Activated CD8-positive, alpha-beta memory T cell treated with anti-CD3 and anti-CD28 coated beads for 36 hours (primary cell): ENCODE data around the gene MYH10. TPM values are rescaled to one million over a fixed set of nuclear protein-coding genes. Genes with fewer than 3 reads are reported as not detected.

Source experiments
- CTCF ChIA-PET: fragments of 350-600 bp; sonication (Branson Sonifier 250); formaldehyde crosslinking; loops from one replicate; lab custom pipeline; 2021; ENCODE audit warnings: antibody characterized with exemption; lab: Charles Lee
- POLR2A ChIA-PET: fragments of 350-600 bp; sonication (Branson Sonifier 250); formaldehyde crosslinking; loops from one replicate; lab custom pipeline; 2021; ENCODE audit warnings: antibody characterized with exemption; lab: Charles Lee
- total RNA-seq, 2 experiments: library from RNA; stranded (reverse); gene quantifications; one replicate each; pipeline ENCODE4 v1.2.3, GENCODE V29; 2021

The MYH10 gene
- total RNA-seq, 2 experiments from 2014 or later = 11.8 to 13.1 TPM

DNA sequence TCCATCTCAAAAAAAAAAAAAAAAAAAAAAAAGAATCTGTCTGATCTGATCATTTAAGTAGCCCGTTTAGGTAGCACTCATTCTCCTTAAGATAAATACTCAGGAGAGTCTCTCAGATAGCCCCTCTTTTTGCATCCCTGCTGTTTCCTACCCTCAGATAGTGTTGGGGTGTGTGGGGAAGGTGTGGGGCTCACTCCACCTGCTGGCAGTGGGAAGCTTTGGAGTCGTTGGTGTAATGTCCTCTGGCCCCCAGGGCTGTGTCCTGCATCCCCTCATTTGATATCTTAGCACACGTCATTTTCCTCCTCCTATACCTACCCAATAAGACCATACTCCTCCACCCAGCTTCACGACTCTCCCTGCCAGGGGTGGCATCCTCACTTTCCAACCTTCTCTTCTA, 20.5 kb upstream of the MYH10 start:
- ChIA-PET CTCF (interaction anchor here (0.7 kb wide), 1 partner anchor 433 kb away, joined by 3 read pairs; no protein-coding TSS in a partner anchor), POLR2A (no interaction called here)

DNA sequence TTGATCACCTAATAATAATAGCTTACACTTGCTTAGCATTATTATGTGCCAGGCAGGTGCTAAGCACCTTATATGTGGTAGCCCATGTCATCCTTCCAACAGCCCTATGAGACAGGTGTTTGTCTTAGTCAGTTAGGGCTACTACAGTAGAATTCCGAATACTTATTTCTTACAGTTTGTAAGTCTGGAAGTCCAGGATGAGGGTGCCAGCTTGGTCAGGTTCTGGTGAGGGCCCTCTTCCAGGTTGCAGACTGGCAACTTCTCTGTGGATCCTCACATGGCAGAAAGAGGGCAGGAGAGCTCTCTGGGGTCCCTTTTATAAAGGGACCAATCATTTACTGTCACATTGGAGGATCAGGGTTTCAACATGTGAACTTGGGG, 19.6 kb upstream of the MYH10 start:
- ChIA-PET CTCF (no interaction called here), POLR2A (no interaction called here)

DNA sequence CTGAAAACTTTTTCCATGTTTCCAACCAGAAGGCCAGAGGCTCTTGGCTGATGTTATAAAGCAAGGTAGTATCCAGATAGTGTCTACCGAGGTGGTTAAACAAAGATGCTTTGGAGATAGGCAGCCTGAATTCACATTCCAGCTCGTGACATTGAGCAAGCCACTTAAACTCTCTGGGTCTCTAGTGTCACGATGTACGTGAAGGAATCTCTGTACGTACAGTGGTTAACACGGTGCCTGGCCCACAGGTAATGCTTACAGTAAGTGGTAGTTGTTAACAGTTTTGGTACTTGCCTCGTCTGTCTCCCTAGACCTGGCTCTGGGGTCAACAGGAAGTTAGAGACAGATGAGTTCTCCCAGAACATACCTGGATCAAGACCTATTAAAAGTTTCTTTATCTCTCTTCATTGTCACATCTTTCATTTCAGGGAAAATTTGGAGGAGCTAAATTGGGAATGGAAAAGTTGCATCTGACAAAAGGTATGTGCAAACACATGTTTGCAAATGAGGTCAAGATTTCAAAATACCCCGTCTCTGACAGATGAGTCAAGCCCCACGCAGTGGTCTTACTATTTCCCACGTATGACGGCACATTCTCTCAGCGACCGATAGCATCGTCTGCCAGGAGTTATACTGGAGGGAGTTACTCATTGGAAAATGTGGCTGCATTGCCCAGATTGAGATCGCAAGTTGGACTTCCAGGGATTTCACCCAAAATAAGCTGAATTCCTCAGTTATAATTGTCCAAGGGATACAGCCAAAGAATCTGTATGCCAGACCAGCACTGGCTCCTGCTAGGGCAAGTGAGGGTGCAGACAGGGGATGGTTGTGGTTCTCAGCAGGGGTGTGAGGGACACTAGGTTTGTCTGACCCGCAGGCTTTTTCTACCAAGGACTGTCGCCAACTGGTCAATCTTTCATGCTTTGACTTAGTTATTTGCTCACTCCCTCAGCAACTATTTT, 18.9 kb upstream of the MYH10 start:
- CTCF ChIA-PET = interaction anchor here (0.7 kb wide), 1 partner anchor 44 kb away, joined by 3 read pairs; no protein-coding TSS in a partner anchor
- POLR2A ChIA-PET = no interaction called here

DNA sequence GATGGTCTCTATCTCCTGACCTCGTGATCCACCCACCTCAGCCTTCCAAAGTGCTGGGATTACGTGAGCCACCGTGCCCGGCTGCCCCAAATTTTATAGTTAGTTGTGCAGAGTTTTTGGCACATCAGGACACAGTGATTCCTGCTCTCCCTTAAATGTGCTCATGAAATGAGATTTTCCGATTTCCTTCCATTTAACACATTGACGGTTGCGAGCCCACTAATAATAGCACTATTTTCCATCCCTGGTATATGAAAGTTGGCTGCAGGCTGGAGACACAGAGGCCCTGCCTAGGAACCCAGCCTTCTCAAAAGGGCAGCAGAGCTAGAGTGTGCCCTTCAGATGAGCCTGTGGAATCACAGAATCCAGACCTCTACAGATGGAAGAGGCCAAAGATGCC, 17.4 kb upstream of the MYH10 start:
- ChIA-PET POLR2A (no interaction called here), CTCF (interaction anchor here (1.0 kb wide), 1 partner anchor 63 kb away, joined by 3 read pairs; no protein-coding TSS in a partner anchor)

DNA sequence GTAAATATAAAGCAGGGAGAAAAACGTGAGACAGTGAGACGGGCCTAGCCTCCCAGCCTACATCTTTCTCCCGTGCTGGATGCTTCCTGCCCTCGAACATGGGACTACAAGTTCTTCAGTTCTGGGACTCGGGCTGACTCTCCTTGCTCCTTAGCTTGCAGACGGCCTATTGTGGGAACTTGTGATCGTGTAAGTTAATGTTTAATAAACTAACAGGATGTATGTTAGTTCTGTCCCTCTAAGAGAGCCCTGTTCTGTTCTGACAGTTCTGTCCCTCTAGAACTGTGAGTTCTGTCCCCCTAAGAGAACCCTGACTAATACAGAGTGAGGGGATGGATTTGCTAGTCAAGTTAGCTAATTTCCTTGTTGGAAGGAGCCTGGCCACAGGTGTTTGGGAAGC, 16.7 kb upstream of the MYH10 start:
- CTCF ChIA-PET = interaction anchor here (1.0 kb wide), 1 partner anchor 64 kb away, joined by 3 read pairs; no protein-coding TSS in a partner anchor

DNA sequence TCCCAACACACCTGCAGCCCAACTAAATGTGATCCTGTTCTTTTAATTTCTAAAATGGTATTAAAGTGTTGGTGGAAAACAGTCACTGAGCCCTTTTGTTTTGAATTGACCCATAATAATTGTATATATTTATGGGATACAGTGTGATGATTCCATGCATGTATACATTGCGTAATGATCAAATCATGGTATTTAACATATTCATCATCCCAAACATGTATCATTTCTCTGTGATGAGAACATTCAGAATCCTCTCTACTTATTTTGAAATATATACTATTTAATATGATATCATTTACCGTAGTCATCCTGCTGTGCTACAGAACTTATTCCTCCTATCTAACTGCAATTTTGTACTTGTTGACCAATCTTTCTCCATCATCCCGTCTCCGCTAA, 14.0 kb upstream of the MYH10 start:
- ChIA-PET CTCF (no interaction called here), POLR2A (no interaction called here)

More for the DNA sequence above, 16.7 kb upstream of the MYH10 start:
- POLR2A ChIA-PET = no interaction called here

DNA sequence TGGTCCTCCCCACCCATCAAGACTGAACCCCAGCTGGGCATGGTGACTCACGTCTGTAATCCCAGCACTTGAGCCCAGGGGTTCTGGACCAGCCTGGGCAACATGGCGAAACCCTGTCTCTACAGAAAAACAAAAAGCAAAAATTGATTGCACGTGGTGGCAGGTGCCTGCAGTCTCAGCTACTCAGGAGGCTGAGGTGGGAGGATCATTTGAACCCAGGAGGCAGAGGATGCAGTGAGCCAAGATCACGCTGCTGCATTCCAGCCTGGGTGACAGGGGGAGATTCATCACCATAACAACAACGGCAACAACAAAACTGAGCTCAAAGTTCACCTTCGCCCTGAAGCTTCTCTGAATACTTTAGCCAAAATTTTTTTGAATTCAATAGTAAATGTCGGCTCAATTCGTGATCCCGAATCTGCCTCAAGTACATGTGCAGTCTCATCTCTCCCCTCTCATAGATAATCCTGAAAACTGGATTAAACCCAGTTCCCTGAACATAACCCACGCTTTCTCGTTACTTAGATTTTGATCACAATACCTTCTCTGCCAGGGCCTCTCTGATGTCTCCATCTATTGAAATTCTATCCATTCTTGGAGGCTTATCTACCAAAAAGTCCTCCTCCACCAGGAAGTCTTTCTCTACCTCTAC, 13.5 kb upstream of the MYH10 start:
- CTCF ChIA-PET = no interaction called here
- POLR2A ChIA-PET = no interaction called here

DNA sequence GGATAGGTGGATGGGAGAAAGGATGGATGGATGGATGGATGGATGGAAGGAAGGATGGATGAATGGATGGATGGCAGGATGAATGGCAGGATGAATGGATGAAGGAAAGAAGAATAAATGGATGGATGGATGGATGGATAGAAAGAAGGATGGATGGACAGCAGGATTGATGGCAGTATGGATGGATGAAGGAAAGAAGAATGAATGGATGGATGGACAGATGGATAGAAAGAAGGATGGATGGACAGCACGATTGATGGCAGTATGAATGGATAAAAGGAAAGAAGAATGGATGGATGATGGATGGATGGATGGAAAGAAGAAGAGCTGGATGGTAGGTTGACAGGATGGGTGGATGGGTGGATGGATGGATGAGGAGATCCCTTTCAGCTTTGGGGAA, 9.2 kb upstream of the MYH10 start:
- ChIA-PET POLR2A (no interaction called here), CTCF (no interaction called here)

DNA sequence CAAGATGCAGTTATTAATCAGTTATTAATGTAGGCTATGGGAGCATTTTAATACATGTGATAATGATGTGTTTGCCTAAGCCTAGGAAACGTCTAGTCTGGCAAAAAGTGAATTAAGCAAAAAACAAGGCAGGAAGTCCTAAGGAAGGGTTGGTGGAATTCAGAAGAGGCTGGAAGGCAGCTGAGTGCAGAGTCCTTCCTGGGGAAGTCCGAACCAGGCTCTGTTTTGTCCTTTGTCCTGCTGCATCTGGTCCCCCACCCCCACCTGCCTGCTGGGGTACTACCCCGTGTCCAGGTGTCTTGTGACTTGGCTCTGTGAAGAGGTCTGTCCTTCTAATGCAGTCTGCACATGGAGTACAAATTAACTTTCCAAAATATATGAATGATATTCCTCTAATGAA, 1.5 kb upstream of the MYH10 start:
- CTCF ChIA-PET = no interaction called here
- POLR2A ChIA-PET = no interaction called here

DNA sequence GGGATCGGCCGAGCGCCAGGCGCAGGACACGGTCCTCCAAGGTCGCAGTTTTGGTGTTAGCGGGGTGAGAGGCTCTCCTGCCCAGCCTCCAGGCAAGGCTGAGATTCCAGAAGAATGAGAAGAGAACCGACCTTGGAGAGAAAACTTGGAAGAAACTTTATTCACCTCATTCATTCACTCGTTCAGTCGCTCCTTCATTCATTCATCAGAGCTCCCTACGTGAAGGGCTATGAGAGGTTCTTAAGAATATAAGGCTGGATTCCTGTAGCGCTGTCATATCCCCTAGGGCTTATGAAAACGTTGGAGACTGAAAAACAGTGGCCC, 991 bp upstream of the MYH10 start:
- ChIA-PET POLR2A (no interaction called here), CTCF (no interaction called here)

DNA sequence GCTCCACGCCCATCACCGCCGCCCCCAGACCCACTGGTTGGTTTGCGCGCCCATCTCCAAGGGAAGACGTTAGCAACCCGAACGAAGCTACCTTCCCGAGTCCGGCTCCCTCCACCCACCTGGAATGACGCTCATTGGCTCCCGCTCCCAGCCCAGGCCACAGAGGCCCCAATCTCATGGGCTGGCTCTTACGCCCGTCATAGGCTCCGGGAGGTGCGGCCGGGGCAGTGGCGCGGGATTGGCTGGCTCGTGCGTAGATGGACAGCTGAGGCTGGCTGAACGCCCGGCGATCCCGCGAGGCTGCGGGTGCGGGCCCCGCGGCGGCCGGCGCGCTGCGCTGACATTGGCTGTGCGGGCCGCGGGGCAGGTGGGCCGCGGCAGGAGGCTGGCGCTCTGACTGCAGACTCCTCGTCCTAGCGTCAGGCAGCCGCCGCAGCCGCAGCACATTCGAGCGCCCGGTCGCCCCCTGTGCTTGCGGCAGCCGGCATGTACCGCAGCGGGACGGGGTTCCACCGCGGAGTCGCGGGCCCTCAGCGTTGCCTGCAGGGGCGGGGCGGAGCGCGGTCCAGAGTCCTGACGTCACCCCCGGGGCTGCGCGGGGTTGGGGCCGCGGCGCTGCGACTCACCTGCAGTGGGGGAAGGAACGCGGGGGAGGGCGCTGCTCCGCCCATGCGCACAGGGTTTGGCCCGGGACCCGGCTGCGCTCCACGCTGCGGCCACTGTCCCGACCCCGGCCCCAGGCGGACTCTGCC, 453 bp upstream of the MYH10 start:
- POLR2A ChIA-PET = interaction anchor here (1.4 kb wide), 1 partner anchor 110 kb away, joined by 3 read pairs; no protein-coding TSS in a partner anchor
- CTCF ChIA-PET = interaction anchor here (0.6 kb wide), 1 partner anchor 43 kb away, joined by 3 read pairs; no protein-coding TSS in a partner anchor

DNA sequence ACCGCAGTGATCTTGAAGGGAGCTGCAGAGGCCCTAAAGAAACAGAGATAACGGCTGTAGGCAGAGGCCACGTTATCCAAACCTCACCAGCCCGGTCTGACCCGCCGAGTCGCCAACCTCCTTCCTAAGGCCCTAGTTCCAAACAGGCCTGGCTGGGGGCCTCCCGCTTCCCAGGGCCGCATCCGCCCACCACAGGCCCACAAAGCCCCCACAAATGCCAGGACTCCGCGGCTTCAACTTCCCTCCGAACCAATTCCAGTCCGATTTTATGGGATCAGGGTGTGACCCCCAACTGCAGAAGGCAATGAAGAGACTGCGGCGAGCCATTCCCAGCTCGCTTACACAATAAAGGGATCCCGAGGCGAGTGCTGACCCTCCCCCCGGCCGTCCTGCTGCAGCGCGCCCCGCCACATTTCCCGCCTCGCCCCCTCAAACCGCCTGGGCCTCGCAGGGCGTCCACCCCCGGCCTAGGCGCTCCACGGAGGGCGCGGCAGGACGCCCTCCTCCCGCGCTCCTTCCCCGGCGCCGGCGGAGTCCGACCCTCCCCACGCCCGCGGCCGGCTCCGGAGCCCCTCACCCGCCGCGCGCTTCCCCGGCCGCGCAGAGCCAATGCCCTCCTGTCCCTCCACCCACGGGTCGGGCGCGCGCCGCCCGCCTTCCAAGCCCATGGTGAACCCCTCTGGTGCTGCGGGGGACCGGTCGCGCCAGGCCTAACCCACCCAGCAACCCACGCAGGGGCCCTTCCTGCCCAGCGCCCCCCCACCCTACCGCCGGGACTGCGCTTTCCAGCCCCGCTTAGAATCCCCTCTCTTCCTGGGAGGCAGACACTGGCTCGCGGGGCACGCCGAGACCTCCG, 926 bp downstream of the MYH10 start:
- ChIA-PET CTCF (no interaction called here), POLR2A (interaction anchor here (1.0 to 1.4 kb wide), 2 partner anchors 112 to 246 kb away, joined by 3 read pairs; no protein-coding TSS in a partner anchor)

DNA sequence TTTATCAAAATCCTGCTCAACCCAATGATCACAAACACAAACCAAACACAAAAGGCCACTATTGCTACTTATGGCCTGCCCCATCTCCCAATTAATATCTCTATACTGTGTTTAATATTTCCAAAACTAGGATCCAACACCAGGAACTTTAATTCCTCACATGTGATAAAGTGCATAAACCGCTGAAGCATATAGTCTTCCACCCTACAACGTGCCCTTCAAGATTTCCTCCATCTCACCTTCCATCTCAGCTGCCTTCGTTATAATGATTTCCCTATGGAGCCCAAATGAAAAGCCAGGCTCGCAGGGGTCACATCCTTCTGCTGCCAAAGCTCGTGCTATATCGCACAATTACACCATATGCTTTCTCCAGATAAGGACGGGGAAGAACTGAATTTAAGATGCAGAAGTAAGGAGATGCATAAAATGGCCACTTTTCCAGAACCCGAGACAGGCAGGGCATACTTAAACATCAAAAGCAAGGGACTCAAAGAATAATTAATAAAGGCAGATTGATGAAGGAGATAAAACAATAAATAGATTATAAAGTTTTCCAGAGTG, 1.8 kb downstream of the MYH10 start:
- ChIA-PET CTCF (no interaction called here), POLR2A (interaction anchor here (1.0 kb wide), 1 partner anchor 245 kb away, joined by 3 read pairs; no protein-coding TSS in a partner anchor)

DNA sequence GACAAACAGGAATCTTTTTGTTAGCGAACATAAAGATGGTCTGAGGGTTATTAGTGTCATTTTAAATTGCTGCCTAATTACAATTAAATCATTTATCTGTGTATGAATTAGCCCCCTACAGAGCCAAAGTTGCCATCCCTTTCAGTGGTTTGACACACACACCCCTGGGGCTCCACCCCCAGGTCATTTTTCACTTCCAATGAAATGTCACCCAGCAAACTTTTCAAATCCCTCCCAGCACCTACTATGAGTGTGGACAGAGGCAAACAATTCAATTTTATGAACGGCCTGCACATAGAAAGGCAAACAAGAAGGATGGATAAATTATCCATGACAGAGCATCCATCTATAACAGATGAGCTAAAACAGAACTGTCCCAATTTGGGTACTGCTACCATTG, 2.4 kb downstream of the MYH10 start:
- POLR2A ChIA-PET = interaction anchor here (1.0 kb wide), 1 partner anchor 245 kb away, joined by 3 read pairs; no protein-coding TSS in a partner anchor
- CTCF ChIA-PET = no interaction called here

DNA sequence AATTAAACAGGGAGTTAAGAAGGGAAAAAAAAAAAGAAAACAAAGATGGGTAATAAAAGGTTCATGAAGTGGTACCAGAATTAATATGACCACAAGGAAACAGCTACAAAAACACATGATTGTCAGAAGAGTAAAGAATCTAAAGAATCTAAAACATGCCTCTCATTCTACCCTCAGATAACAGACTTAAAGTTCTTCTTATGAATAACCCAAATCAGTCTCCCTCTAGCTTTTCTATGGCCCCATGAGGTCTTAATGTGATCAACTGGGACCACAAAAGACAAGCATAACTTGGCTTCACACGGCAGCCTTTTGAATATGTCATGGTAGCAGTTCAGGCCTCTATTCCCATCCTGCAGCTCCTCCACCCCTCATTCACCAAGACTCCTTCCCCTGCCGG, 6.9 kb downstream of the MYH10 start:
- ChIA-PET CTCF (no interaction called here), POLR2A (interaction anchor here (0.6 kb wide), 1 partner anchor 42 kb away, joined by 6 read pairs; no protein-coding TSS in a partner anchor)

DNA sequence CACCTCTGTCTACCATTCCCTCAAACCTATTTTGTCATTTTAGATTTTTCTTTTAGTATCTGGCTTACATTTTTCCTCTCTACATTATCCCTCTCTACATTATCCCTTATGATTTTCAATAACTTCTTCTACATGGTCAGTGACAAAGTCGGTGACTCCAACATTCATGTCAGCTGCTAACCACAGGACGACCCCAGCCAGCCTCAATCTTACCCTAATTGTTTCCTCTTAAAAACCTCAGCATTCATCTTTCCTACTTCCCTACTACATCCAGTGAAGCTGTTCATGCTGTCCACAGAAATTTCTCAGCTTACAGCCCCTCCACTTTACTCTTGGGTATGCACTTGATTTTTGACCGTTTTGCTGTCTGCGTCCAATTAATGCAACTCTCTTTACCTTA, 8.3 kb downstream of the MYH10 start:
- ChIA-PET POLR2A (no interaction called here), CTCF (no interaction called here)

DNA sequence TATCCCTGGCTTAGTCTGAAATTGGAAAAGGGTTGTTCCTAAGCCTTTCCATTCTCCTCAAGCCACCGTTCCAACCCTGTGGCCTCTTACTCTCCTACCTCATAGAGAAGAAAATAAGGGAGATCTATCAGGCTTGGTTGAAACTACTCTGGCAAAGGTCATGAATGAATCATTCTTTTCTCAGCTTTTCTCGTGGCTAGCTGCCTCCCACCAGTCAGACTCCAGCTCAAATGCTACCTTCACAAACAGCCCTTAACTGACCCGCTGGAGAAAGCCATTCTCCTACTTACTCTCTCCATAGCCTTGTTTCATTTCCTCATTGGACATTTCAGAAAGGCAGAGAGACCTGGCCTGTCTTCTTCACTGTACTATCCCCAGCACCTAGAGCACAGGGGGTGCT, 8.9 kb downstream of the MYH10 start:
- CTCF ChIA-PET = no interaction called here
- POLR2A ChIA-PET = no interaction called here

DNA sequence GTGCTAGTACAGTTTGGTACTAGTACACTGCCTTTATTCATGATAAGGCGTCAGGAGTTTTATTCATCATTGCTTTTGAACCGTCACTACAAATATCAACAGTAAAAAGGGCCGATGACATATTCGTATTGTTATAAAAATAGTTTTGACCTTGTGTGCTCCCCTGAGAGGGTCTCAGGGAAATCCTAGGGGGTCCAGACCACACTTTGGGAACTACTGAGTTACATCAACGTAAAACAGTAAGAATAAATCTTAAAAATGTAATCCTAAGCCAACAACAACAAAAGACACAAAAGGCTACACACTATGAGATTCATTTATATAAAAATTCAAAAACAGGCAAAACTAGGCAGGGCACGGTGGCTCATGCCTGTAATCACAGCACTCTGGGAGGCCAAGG, 11.2 kb downstream of the MYH10 start:
- POLR2A ChIA-PET = no interaction called here
- CTCF ChIA-PET = no interaction called here
